Sigmoid colon (tissue), 7 donors: Measurements from ENCODE around the gene CDK11A. TPM values are rescaled to one million over a fixed set of nuclear protein-coding genes. Genes with fewer than 3 reads are reported as not detected.
"Not testable (repeated sequence)": the region's sequence is repeated elsewhere in the genome, so short reads cannot be mapped to it uniquely, and the experiment has no call there.

ENCODE experiments used
- DNase-seq: peaks from one replicate; pipeline ENCODE4 v3.0.0-alpha.2; 2019
- H3K27ac ChIP-seq, 4 donors: fragments of 200-600 bp; sonication (generic); one replicate each; pipeline ENCODE4 v1.5.1; 2016 to 2019; ENCODE audit warnings: mild to moderate bottlenecking in 1 of 4
- H3K27me3 ChIP-seq, 3 donors: fragments of 200-600 bp; sonication (generic); one replicate each; pipeline ENCODE4 v1.5.1; 2019; ENCODE audit warnings: mild to moderate bottlenecking in 1 of 3
- H3K36me3 ChIP-seq, 4 donors: fragments of 200-600 bp; sonication (generic); one replicate each; pipeline ENCODE4 v1.5.1; 2016 to 2019
- H3K4me1 ChIP-seq, 4 donors: fragments of 200-600 bp; sonication (generic); one replicate each; pipeline ENCODE4 v1.5.1; 2017 to 2019
- H3K4me3 ChIP-seq, 4 donors: fragments of 200-600 bp; sonication (generic); one replicate each; pipeline ENCODE4 v1.5.1; 2017 to 2019; ENCODE audit warnings: mild to moderate bottlenecking in 2 of 4, moderate library complexity in 1 of 4
- H3K9me3 ChIP-seq, 4 donors: fragments of 200-600 bp in 3 of 4; sonication (generic) in 3 of 4; one replicate each; pipeline versions ENCODE4 v1.5.1 to v1.6.1; 2013 to 2019
- CTCF ChIP-seq, 4 experiments: fragments of 450-650 bp in 3 of 4; fragments of 200-600 bp in 1 of 4; IDR thresholded peaks; one replicate each; pipeline ENCODE4 v1.5.1; 2016 to 2019; ENCODE audit warnings: antibody characterized with exemption in 4 of 4, mild to moderate bottlenecking in 3 of 4, moderate library complexity in 2 of 4
- EP300 ChIP-seq, 4 donors: sonication (generic); formaldehyde crosslinking; IDR thresholded peaks; one replicate each; pipeline ENCODE4 v1.6.1; 2017; ENCODE audit warnings: antibody characterized with exemption in 4 of 4
- POLR2A ChIP-seq, 2 donors: fragments of 450-650 bp; IDR thresholded peaks; one replicate each; pipeline ENCODE4 v1.6.1; 2016; ENCODE audit warnings: antibody characterized with exemption in 2 of 2, mild to moderate bottlenecking in 2 of 2, moderate library complexity in 2 of 2
- POLR2AphosphoS5 ChIP-seq, 4 donors: sonication (generic); formaldehyde crosslinking; IDR thresholded peaks; one replicate each; pipeline ENCODE4 v1.6.1; 2017; ENCODE audit warnings: antibody characterized with exemption in 4 of 4
- WGBS, 2 donors: extraction: QIAGEN DNeasy Blood & Tissue Kit; methylation state at CpG; one replicate each; pipeline ENCODE4 v1.1.7; 2013; 5-methylcytosine and 5-hydroxymethylcytosine counted together
- intact Hi-C: fragments of 100-400 bp; cut with DNase I; formaldehyde crosslinking; loops from one replicate; pipeline ENCODE4 v1.15.1; 2023
- polyA plus RNA-seq, 3 donors: library from polyadenylated mRNA; stranded (reverse); fragments of 200-250 nt; gene quantifications; one replicate each; pipeline ENCODE4 v1.2.3, GENCODE V29; 2013
- total RNA-seq, 4 donors: library from RNA; depleted of rRNA; stranded (reverse); fragments of >200 nt; gene quantifications; one replicate each; pipeline ENCODE4 v1.1.0, GENCODE V29; 2016
- donor health status: healthy with polysubstance abuse.
- donor health status: Bipolar disorder and iron deficiency.
- donor health status: healthy.

Gene CDK11A
- total and polyA plus RNA-seq, 7 donors = 19.8 to 53.7 (median 33.5) TPM

GRCh38 chr1:1680031-1680911 lies 43.9 kb downstream of the CDK11A start:
- intact Hi-C loops = no loop called here
- no peaks in the 10 kb centered on the region for H3K9me3 ChIP-seq
- no peak overlapping the region for H3K27ac ChIP-seq
- H3K4me1 ChIP-seq = peaks cover 0 to 20% (median 16%) of the 10 kb centered on the region in 4 donors
- no peak for TF ChIP-seq CTCF (IDR thresholded peaks at IDR 0.05)
- TF ChIP-seq POLR2AphosphoS5 (IDR thresholded peaks at IDR 0.05) = no peak
- no peak for TF ChIP-seq EP300 (IDR thresholded peaks at IDR 0.05)
- no peak for TF ChIP-seq POLR2A (IDR thresholded peaks at IDR 0.05)
- WGBS, 2 donors = 92 to 94% methylated on average over 32 of the region's 32 CpGs
- no peak overlapping the region for H3K4me3 ChIP-seq
- no peaks in the 10 kb centered on the region for H3K27me3 ChIP-seq
- DNase-seq = peak; percentile 58
- H3K36me3 ChIP-seq = peaks cover 0 to 11% (median 0%) of the 10 kb centered on the region in 4 donors

GRCh38 chr1:1678581-1679380 lies 45.4 kb downstream of the CDK11A start:
- H3K27ac ChIP-seq = peak overlapping the region in 1 of 4 donors; percentile 23

GRCh38 chr1:1677718-1678580 lies 46.2 kb downstream of the CDK11A start:
- H3K4me1 ChIP-seq = peaks cover 0 to 16% (median 13%) of the 10 kb centered on the region in 4 donors
- H3K27me3 ChIP-seq = no peaks in the 10 kb centered on the region
- WGBS, 2 donors = 45 to 57% methylated on average over 39 of the region's 39 CpGs
- peak overlapping the region in 1 of 4 donors; percentile 23 for H3K27ac ChIP-seq
- H3K4me3 ChIP-seq = no peak overlapping the region
- DNase-seq = peak; percentile 57
- peaks cover 0 to 17% (median 5%) of the 10 kb centered on the region in 4 donors for H3K36me3 ChIP-seq
- no peaks in the 10 kb centered on the region for H3K9me3 ChIP-seq
- no peak for TF ChIP-seq CTCF (IDR thresholded peaks at IDR 0.05)
- TF ChIP-seq EP300 (IDR thresholded peaks at IDR 0.05) = no peak
- TF ChIP-seq POLR2A (IDR thresholded peaks at IDR 0.05) = no peak
- TF ChIP-seq POLR2AphosphoS5 (IDR thresholded peaks at IDR 0.05) = no peak
- intact Hi-C loops = no loop called here

More at GRCh38 chr1:1678581-1679380, 45.4 kb downstream of the CDK11A start:
- Histone ChIP-seq H3K36me3 (peaks cover 0 to 18% (median 3%) of the 10 kb centered on the region in 4 donors), H3K27me3 (no peaks in the 10 kb centered on the region), H3K4me1 (peaks cover 0 to 20% (median 16%) of the 10 kb centered on the region in 4 donors), H3K9me3 (no peaks in the 10 kb centered on the region), H3K4me3 (no peak overlapping the region)
- intact Hi-C loops = no loop called here
- TF ChIP-seq CTCF (IDR thresholded peaks at IDR 0.05) = peak in 1 of 4 experiments; percentile 33
- no peak for TF ChIP-seq POLR2A (IDR thresholded peaks at IDR 0.05)
- no peak for TF ChIP-seq EP300 (IDR thresholded peaks at IDR 0.05)
- no peak for TF ChIP-seq POLR2AphosphoS5 (IDR thresholded peaks at IDR 0.05)
- 20 to 51% methylated on average over 24 of the region's 24 CpGs for WGBS, 2 donors
- peak; percentile 61 for DNase-seq

GRCh38 chr1:1676087-1676486 lies 48.1 kb downstream of the CDK11A start:
- H3K27me3 ChIP-seq, H3K4me3 ChIP-seq, H3K9me3 ChIP-seq, intact Hi-C loops, H3K27ac ChIP-seq: not testable (repeated sequence)
- 84 to 85% methylated on average over 5 to 11 of the region's 21 CpGs for WGBS, 2 donors
- peaks cover 0 to 13% (median 11%) of the 10 kb centered on the region in 4 donors for H3K4me1 ChIP-seq
- peaks cover 0 to 28% (median 13%) of the 10 kb centered on the region in 4 donors for H3K36me3 ChIP-seq
- DNase-seq = peak; percentile 4

- peaks cover 0 to 13% (median 11%) of the 10 kb centered on the region in 4 donors for H3K4me1 ChIP-seq
- H3K4me3 ChIP-seq, intact Hi-C loops, H3K9me3 ChIP-seq, H3K27ac ChIP-seq, H3K27me3 ChIP-seq, DNase-seq: not testable (repeated sequence)
- 91 to 94% methylated on average over 15 to 16 of the region's 18 CpGs for WGBS, 2 donors
- H3K36me3 ChIP-seq = peaks cover 0 to 37% (median 16%) of the 10 kb centered on the region in 4 donors
These were observed 48.9 kb downstream of the CDK11A start for GRCh38 chr1:1675218-1675617.

- WGBS, 2 donors = 79 to 87% methylated on average over 20 to 21 of the region's 21 CpGs
- Histone ChIP-seq H3K4me1 (peaks cover 0 to 13% (median 11%) of the 10 kb centered on the region in 4 donors), H3K36me3 (peaks cover 0 to 41% (median 17%) of the 10 kb centered on the region in 4 donors)
- DNase-seq = peak; percentile 48
- H3K27ac ChIP-seq, intact Hi-C loops, H3K4me3 ChIP-seq, H3K9me3 ChIP-seq, H3K27me3 ChIP-seq: not testable (repeated sequence)
These were observed 49.4 kb downstream of the CDK11A start for GRCh38 chr1:1674806-1675205.
